ENCODE results near the gene STEAP4. TPM values are rescaled to one million over a fixed set of nuclear protein-coding genes. Genes with fewer than 3 reads are reported as not detected.

Gene STEAP4
- polyA plus RNA-seq, 1 donor (not counting 4 experiments of a cell fraction or from before 2014, with no cell fraction given), result 2.0 TPM

DNA sequence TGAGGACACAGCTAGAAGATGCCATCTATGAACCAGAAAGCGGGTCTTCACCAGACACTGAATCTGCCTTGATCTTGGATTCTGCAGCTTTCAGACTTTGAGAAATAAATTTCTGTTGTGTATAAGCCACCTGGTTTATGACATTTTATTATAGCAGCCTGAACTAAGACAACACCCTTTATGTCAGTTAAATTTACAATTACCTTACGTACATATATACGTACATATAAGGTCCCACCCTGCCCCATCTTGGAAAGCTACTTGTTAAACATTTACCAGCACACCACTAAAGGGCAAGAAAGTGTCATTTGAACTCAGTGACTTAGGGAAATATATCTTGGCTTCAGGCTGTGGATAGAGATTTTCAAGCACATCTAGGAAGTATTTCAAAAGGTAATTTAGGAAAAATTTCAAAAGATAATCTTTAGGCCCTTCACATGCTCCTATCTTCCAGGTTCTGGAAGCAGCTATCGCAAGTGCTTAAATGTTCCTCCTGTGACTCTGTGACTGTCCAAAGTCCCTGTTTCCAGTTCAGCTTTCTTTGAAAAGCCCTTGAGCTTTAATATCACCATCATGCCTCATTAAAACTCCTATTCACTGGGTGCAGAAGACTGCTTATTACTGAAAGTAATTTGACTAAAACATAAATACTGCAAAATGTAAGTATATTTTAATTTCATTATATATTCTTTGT is 77.2 kb downstream of the STEAP4 start:
- no peaks in the 10 kb centered on the region for H3K36me3 ChIP-seq (ENCODE audit: control insufficient read depth in 2 of 2, extremely low read depth in 1 of 2, insufficient read depth in 2 of 2, low read length in 2 of 2)
- H3K27me3 ChIP-seq (ENCODE audit: control insufficient read depth, extremely low read depth, insufficient read depth, low read length), result no peaks in the 10 kb centered on the region
- H3K4me1 ChIP-seq (ENCODE audit: control insufficient read depth, extremely low read depth, insufficient read depth, low read length), result peaks cover 15% of the 10 kb centered on the region
- dilution Hi-C loops (cut with MboI; ENCODE audit: extremely low pct_ligation_motif_present, low sequenced_read_pairs), result no loop called here
- no peaks in the 10 kb centered on the region for H4K20me1 ChIP-seq (ENCODE audit: control insufficient read depth, extremely low read depth, insufficient read depth, low read length)
- FAIRE-seq, result no peak
- H3K9ac ChIP-seq (ENCODE audit: control insufficient read depth, extremely low read depth, insufficient read depth, low read length), result no peak overlapping the region
- H3K79me2 ChIP-seq (ENCODE audit: control insufficient read depth, insufficient read depth, low read length), result no peaks in the 10 kb centered on the region
- no peaks in the 10 kb centered on the region for H3K9me3 ChIP-seq (ENCODE audit: control insufficient read depth, low read depth, low read length)
- DNase-seq (ENCODE audit: low read depth, low spot score), result no peak
- no peaks in the 10 kb centered on the region for H3K9me1 ChIP-seq (ENCODE audit: control insufficient read depth, extremely low read depth, insufficient read depth, low read length)
- TF ChIP-seq EZH2 (IDR thresholded peaks at IDR 0.05; ENCODE audit: low read length) (no peak), CTCF (optimal IDR thresholded peaks at IDR 0.05 in 1 of 3, IDR thresholded peaks at IDR 0.05 in 1 of 3, conservative IDR thresholded peaks at IDR 0.05 in 1 of 3; ENCODE audit: extremely low read depth in 1 of 3, insufficient read depth in 2 of 3, low read length in 3 of 3) (no peak)
- no peak overlapping the region for H2AFZ ChIP-seq (ENCODE audit: control insufficient read depth, low read length)
- H3K4me3 ChIP-seq (ENCODE audit: control insufficient read depth in 2 of 3, extremely low read depth in 1 of 3, insufficient read depth in 2 of 3, low read depth in 1 of 3, low read length in 3 of 3), result no peak overlapping the region
- no peak overlapping the region for H3K27ac ChIP-seq (ENCODE audit: control insufficient read depth, insufficient read depth, low read length)
- no peak overlapping the region for H3K4me2 ChIP-seq (ENCODE audit: control insufficient read depth, extremely low read depth, insufficient read depth, low read depth, low read length)

- FAIRE-seq (peak; percentile 57), DNase-seq (ENCODE audit: low read depth, low spot score) (peak; percentile 85)
- no peak for TF ChIP-seq EZH2 (IDR thresholded peaks at IDR 0.05; ENCODE audit: low read length)
- TF ChIP-seq CTCF (optimal IDR thresholded peaks at IDR 0.05 in 1 of 3, IDR thresholded peaks at IDR 0.05 in 1 of 3, conservative IDR thresholded peaks at IDR 0.05 in 1 of 3; ENCODE audit: extremely low read depth in 1 of 3, insufficient read depth in 2 of 3, low read length in 3 of 3), result no peak
- Histone ChIP-seq H3K79me2 (ENCODE audit: control insufficient read depth, insufficient read depth, low read length) (no peaks in the 10 kb centered on the region), H3K36me3 (ENCODE audit: control insufficient read depth in 2 of 2, extremely low read depth in 1 of 2, insufficient read depth in 2 of 2, low read length in 2 of 2) (no peaks in the 10 kb centered on the region), H4K20me1 (ENCODE audit: control insufficient read depth, extremely low read depth, insufficient read depth, low read length) (no peaks in the 10 kb centered on the region), H3K9ac (ENCODE audit: control insufficient read depth, extremely low read depth, insufficient read depth, low read length) (no peak overlapping the region), H3K27ac (ENCODE audit: control insufficient read depth, insufficient read depth, low read length) (no peak overlapping the region), H3K27me3 (ENCODE audit: control insufficient read depth, extremely low read depth, insufficient read depth, low read length) (no peaks in the 10 kb centered on the region), H2AFZ (ENCODE audit: control insufficient read depth, low read length) (no peak overlapping the region), H3K4me3 (ENCODE audit: control insufficient read depth in 2 of 3, extremely low read depth in 1 of 3, insufficient read depth in 2 of 3, low read depth in 1 of 3, low read length in 3 of 3) (no peak overlapping the region), H3K9me1 (ENCODE audit: control insufficient read depth, extremely low read depth, insufficient read depth, low read length) (no peaks in the 10 kb centered on the region), H3K4me2 (ENCODE audit: control insufficient read depth, extremely low read depth, insufficient read depth, low read depth, low read length) (no peak overlapping the region), H3K4me1 (ENCODE audit: control insufficient read depth, extremely low read depth, insufficient read depth, low read length) (peaks cover 18% of the 10 kb centered on the region), H3K9me3 (ENCODE audit: control insufficient read depth, low read depth, low read length) (no peaks in the 10 kb centered on the region)
- dilution Hi-C loops (cut with MboI; ENCODE audit: extremely low pct_ligation_motif_present, low sequenced_read_pairs), result no loop called here
Observed at GRCh38 chr7:88226886-88227516, 79.7 kb downstream of the STEAP4 start.

All from keratinocyte (primary cell).